GM19023 (cell line): ENCODE data around the gene ANKRD30A.
"Not testable (repeated sequence)": the region's sequence is repeated elsewhere in the genome, so short reads cannot be mapped to it uniquely, and the experiment has no call there.

Experiments used
- ATAC-seq: cut with Tn5 transposase; IDR thresholded peaks from one replicate; pipeline ENCODE4 v1.9.1; 2021; ENCODE audit warnings: mild to moderate bottlenecking, moderate library complexity; ENCODE audit not compliant: unreplicated experiment

The ANKRD30A gene

DNA sequence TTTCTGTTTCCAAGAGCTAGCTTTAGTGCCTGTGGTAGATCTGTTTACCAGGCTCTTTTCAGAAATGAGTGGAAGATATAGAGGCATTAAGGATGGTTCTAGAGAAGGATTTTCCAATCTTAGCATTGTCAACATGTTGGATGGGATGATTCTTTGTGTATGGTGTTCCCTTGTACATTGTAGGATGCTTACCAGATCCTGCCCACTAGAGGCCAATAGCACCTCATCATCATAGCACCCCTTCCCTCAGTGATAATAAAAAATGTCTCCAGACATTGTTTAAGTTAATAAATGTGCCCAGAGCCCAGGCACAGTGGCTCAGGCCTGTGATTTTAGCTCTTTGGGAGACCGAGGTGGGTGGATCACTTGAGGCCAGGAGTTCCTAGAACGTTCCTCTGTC is 121.2 kb downstream of the ANKRD30A start:
- ATAC-seq: no peak

DNA sequence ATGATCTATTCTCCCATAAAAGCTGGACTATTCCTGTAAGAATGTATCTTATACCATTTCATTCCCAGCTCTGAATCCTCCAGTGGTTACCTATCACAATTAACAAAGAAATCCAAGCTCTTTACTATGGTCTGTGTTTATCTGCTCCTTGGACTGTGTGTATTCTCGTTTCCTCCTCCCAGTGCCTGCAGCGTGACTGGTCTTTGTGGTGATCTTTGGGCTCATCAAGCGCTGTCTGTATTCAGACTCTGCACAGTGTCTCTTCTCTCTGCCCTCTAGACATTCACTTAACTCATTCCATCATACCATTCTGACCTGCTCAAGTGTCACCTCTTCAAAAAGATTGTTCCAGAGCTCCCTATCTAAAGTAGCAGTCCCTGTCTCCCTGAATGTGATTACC is 130.4 kb downstream of the ANKRD30A start:
- not testable (repeated sequence) for ATAC-seq

DNA sequence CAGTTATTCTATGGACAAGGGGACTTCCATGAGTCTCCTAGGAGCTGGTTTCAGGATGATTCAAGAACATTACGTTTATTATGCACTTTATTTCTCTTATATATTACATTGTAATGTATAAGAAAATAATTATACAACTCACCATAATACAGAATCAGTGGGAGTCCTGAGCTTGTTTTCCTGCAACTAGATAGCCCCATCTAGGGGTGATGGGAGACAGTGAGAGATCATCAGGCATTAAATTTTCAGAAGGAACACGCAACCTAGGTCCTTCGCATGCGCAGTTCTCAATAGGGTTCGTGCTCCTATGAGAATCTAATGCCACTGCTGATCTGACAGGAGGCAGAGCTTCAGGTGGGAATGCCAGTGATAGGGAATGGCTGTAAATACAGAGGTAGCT is 137.9 kb downstream of the ANKRD30A start:
- no peak for ATAC-seq

DNA sequence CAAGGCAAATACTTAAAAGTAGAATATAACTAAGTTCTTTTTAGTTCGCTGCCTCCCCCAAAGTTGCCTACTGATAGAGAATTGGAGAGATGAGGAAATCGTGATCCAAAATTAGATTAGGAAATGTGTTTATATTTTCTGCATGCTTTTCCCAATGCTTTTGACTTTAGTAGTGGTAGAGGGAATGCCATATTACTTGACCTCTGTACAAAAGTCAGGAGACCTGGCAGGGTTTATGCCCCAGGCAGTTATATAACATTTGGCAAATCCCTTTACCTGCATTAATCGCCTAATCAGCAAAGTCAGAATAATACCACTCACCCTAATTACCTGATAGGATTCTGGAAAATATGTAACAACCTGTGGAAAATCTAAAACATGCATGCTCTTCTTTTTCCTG is 142.9 kb downstream of the ANKRD30A start:
- ATAC-seq: no peak

DNA sequence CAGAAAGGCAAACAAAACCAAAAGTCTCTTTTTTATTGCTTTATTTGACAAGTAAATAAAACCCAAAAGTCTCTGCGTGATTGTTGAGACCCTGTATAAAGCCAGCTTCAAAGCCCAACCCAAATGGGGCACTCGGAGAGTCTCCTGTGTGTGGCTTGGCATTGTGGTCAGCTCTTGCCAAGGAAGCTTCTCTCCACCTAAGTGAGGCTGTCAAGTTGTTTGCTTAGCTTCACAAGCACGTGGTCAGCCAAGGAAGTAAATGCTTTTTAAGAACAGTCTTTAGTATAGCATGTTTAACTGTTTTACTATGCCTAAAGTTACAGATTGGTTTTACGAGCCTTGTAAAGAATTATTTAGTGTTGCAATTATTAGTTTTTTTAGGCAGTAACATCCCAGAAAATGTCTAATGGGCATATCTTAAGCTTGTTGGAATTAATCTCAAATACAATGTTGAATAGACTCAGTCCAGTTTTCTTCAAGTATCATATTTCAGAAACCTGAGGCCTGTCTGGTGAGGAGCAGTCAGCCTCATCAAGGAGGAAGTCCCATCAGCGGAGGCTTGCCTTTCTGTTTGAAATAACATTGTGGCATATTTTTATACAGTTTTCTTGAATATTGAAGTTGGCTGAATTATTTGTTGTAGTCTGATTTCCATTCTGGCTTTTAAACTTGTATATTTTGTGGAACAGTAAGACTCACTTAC is 144.3 kb downstream of the ANKRD30A start:
- ATAC-seq: no peak

DNA sequence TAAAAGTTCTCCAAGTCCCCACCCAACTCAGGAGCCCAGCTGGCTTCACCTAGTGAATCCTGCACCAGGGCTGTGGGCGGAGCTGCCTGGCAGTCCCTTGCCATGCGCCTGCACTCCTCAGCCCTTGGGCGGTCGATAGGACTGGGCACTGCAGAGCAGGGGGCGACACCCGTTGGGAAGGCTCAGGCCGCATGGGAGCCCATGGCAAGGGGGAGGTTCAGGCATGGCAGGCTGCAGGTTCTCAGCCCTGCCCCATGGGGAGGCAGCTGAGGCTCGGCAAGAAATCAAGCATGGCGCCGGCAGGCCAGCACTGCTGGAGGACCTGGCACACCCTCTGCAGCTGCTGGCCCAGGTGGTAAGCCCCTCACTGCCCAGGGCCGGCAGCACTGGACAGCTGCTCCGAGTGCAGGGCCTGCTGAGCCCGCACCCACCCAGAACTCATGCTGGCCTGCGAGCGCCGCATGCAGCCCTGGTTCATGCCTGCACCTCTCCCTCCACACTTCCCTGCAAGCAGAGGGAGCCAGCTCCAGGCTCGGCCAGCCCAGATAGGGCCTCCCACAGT is 149.9 kb downstream of the ANKRD30A start:
- no peak for ATAC-seq

DNA sequence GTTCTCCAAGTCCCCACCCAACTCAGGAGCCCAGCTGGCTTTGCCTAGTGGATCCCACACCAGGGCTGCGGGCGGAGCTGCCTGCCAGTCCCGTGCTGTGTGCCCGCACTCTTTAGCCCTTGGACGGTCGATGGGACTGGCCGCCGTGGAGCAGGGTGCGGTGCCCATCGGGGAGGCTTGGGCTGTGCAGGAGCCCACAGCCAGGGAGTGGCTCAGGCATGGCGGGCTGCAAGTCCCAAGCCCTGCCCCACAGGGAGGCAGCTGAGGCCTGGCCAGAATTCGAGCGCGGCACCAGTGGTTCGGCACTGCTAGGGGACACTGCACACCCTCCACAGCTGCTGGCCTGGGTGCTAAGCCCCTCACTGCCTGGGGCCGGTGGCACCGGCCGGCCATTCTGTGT is 159.7 kb downstream of the ANKRD30A start:
- no peak for ATAC-seq

DNA sequence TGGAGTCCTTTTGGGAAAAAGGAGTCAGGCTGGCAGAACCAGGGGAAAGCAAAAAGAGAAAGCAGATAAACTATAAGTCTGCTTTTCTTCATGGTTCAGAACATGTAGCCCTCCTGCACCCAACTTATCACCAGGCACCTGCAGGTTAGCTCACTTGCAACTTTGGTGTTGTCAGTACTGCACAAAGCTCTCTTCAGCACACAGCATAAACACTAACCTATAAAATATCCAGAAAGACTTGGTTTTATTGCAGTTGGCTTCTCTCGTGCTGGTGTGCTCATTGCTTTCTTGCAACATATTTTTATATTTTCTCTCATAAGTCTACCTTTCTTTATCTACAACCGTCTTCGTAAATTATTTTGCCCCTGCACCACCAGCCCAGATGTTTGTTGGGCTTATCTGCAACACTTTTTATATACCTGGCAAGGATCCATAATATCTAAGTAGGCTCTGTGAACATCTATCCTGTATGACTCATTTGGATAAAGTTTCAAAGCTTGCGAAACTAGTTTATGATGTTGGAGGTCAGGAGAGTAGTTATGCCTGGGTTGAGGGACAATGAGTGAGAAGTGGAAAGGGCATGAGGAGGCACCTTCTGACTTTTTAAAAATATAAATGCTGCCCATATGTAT is 164.6 kb downstream of the ANKRD30A start:
- no peak for ATAC-seq

DNA sequence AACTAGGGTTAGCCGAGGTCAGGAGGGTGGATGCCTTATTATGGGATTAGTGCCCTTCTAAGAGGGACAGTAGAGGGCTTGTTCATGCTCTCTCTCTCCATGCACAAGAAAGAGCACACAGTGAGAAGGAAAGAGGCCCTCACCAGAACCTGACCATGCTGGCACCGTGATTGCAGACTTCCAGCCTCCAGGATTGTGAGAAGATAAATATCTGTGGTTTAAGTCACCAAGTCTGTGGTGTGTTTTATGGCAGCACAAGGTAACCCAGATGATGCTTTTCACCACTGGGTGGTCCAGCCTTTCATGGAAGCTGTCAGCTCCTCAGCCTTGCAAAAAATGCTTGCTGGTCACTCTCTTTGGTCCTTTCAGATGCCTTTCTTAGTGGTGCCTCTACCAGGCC is 175.9 kb downstream of the ANKRD30A start:
- no peak for ATAC-seq

DNA sequence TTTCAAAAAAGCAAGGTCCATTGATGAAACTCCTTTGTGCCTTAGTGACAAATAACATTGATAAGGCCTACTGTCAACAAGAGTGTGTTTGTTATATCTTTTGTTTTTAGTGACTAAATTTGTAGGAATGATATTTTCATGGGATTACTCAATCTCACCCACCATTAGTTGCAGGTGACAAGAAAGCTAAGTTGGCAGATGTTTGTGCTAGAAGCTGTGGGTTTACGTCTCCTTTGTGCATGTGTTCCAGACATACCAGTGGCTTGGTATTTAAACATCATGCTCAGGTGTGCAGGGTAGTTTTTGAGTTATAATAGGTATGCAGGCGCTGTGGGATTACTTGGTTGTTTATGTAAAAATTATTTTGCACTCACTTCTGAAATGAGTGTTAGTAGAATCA is 178.6 kb downstream of the ANKRD30A start:
- ATAC-seq: no peak

DNA sequence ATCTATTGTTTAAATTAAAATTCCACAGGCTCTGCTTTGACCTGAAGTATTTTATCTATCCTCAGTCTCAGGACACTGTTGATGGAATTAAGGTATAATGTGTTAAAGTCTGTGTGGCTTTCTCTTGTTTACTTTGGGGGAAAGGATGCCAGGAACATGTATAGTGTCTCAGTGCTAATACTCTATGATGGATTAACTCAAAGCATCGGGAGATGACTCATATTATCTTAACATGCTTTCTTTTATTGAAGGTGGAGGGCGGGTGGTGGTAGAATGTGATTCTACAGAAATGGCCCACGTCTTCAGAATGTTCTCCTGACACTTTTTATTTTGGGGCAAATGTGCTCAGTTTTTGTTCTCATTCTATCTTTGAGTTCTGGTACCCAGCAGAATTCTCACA is 189.0 kb downstream of the ANKRD30A start:
- no peak for ATAC-seq

DNA sequence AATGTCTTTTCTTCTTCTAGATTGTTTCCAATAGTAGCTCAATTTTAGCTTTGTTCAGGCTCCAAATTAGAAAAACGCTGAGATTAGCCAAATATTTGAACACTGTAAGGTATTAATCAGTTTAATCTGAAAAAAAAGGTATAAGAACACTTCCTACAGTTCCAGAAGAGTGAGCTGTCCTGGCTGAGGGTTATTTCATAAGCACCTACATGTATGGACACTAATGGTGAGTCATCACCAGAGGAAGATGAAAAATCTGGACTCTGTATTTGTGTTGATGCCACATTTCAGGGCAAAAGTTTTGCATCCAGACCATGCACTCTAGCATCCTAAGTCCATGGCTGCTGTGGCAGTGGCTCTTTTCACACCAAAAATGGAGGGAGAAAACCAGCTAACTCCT is 189.5 kb downstream of the ANKRD30A start:
- no peak for ATAC-seq

DNA sequence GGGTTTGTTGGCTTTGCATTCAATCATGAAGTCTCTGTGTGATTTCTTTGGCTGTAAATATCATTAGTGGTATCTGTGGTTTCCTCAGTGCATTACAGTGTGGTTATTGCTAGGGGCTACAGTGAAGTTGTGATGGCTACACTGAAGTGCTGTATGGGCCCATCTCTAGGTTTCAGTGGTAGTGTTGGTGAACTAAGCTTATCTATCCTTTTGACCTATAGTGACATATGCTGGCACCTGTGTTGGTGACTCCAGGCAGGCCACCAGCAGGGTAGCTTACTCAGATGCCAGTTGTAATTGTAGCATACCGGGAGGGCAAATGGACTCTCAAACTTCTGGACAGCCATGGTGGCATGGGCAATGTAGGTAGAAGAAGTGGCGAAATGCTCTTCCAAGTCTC is 219.0 kb downstream of the ANKRD30A start:
- no peak for ATAC-seq

DNA sequence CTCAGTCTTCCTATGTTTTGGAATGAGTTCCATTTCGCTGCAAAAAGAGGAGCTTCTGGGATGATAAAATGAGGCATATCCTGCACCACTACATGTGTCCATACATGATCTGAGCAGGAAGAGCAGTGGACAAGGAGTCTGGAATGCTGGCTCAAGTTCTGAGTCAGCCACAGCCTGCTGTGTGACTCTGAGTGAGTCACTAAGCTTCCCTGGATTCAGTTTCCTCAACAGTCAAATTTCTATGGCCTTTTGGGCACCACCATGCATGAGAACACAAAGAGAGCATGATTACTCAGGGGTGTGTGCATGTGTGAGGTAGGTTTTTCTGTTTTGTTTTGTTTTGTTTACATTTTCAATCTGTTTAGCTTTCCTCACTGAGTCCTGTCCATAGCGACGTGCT is 254.6 kb downstream of the ANKRD30A start:
- no peak for ATAC-seq

DNA sequence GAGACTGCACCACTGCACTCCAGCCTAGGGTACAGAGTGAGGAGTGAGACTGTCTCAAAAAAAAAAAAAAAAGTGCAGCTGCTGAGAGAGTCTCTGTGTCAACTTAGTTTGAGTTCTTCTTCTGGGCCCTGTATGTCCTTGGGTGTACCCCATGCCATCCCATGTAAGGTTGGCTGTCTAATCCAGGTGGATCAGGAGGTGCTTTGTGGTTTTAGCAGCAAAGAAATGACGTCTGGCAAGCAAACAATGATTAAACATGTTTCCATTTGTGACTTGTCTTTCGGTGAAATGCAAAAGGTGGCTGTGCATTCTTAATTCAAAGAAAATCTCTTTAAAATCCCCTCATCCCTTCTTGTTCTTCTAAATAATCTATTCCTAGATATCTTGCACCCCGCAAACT is 255.9 kb downstream of the ANKRD30A start:
- ATAC-seq: no peak

DNA sequence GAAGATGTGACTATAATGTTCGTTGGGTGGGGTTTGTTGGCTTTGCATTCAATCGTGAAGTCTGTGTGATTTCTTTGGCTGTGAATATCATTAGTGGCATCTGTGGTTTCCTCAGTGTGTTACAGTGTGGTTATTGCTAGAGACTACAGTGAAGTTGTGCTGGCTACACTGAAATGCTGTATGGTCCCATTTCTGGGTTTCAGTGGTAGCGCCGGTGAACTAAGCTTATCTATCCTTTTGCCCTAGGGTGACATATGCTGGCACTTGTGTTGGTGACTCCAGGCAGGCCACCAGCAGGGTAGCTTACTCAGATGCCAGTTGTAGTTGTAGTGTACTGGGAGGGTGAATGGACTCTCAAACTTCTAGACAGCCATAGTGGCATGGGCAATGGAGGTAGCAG is 259.5 kb downstream of the ANKRD30A start:
- ATAC-seq: no peak

DNA sequence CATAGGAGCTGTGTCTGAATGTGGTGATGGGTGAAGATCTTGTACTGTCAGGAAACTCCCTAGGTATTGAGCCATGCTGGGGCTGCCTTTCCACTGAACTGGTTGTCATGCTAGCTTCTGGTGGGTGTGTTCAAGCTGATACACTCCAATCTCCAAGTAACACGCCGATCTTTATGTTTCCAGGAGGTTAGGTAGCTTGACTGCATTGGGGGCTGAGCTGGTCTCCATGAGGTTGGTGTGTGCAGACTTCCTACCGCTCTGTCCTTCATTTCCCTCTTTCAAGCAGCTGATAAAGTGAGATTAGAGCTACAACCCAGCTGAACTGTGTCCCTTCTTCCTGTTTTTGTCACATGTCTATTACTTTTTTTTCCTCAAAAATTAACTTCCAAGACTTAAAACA is 265.5 kb downstream of the ANKRD30A start:
- no peak for ATAC-seq

DNA sequence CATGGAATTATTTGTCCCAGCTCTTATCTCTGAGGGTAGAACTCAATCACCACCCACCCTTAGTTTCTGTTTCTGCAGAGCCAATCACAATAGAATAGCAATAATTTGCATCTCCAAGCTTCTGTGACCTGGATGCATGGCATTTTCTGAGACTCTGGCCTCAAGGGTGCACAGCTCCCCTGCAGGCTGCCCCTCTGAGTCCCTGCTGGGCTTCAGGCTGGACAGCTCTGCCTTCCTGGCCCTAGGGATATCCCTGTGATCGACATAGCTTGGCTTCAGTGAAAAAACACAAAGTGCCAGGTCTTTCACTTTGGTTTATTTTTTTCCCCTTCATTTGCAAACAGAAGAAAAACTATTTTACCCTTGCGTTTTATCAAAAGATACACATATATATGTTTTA is 275.4 kb downstream of the ANKRD30A start:
- not testable (repeated sequence) for ATAC-seq

DNA sequence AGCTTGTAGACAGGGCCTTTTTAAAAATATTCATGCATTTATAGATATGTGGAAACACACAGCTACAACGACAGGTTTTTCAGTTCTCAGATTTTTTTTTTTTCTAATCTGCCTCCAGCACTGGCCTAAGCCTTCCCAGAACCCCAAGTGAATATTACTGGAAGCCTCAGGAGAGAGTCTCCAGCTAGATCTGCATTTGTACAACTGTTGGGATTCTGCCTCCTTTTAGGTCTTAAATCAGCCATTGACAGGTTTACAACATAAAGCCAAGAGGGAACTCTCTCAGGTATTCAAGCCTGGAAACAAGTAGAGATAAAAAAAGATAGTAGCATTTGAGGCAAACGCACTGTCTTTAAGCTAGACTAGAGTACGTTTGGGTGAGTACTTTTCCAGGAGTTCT is 275.8 kb downstream of the ANKRD30A start:
- no peak for ATAC-seq

DNA sequence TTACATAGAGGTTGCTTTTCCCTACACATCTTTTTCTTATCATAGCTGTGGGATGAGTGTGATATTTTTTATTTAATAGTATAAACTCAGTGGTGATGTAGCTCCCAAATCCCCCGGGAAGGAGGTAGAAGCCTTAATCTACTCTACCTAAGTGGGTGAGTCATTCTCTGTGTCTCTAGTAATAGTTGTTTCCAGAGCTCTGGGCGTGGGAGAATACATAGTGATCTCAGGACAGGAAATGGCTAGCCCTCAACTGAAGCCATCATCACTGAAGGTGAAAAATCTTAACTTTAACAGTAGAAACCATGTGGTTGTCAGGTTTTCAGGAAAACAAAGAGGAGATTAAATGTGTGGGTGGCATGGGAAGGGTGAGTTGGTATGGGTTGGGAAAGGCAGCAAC is 278.4 kb downstream of the ANKRD30A start:
- ATAC-seq: no peak
